Fibroblast of lung (primary cell): ENCODE measurements around the gene NDST3. TPM values are rescaled to one million over a fixed set of nuclear protein-coding genes. Genes with fewer than 3 reads are reported as not detected.
A peak's percentile ranks its signal among the peaks of the same experiment; 100 is the strongest.

Experiments
- DNase-seq, 2 donors: peaks; one replicate each; pipeline versions ENCODE4 v3.0.0 to v3.0.0-alpha.2; 2010; ENCODE audit warnings: low read depth in 2 of 2
- H2AFZ ChIP-seq: 2 replicates; pipeline ENCODE4 v1.5.1; 2012; ENCODE audit warnings: low read length, control low read depth, inconsistent platforms
- H3K27ac ChIP-seq: 2 replicates; pipeline ENCODE4 v1.5.1; 2011; ENCODE audit warnings: low read length, control low read depth; ENCODE audit not compliant: insufficient read depth
- H3K27me3 ChIP-seq: 2 replicates; pipeline ENCODE4 v1.5.1; 2011; ENCODE audit warnings: mild to moderate bottlenecking, low read length; ENCODE audit not compliant: control insufficient read depth, insufficient read depth
- H3K36me3 ChIP-seq: 2 replicates; pipeline ENCODE4 v1.5.1; 2011; ENCODE audit warnings: low read length; ENCODE audit not compliant: control insufficient read depth, insufficient read depth
- H3K4me1 ChIP-seq: 2 replicates; pipeline ENCODE4 v1.5.1; 2011; ENCODE audit warnings: low read length; ENCODE audit not compliant: control insufficient read depth, insufficient read depth; ENCODE audit errors: extremely low read depth
- H3K4me2 ChIP-seq: 2 replicates; pipeline ENCODE4 v1.5.1; 2011; ENCODE audit warnings: low read length, control low read depth; ENCODE audit not compliant: insufficient read depth; ENCODE audit errors: extremely low read depth
- H3K4me3 ChIP-seq, 4 experiments: fragments of 200-600 bp in 1 of 4; sonication (generic) in 1 of 4; replicated peaks in 1 of 4; 2 replicates each; pipeline ENCODE4 v1.5.1; 2011 to 2016; ENCODE audit warnings: low read length in 4 of 4, low read depth in 3 of 4, mild to moderate bottlenecking in 3 of 4, control low read depth in 2 of 4, inconsistent platforms in 1 of 4, mixed read lengths in 1 of 4; ENCODE audit not compliant: insufficient read depth in 1 of 4; ENCODE audit errors: control extremely low read depth in 1 of 4
- H3K79me2 ChIP-seq: 2 replicates; pipeline ENCODE4 v1.5.1; 2012; ENCODE audit warnings: mild to moderate bottlenecking, low read length, inconsistent platforms; ENCODE audit not compliant: control insufficient read depth, insufficient read depth
- H3K9ac ChIP-seq: 2 replicates; pipeline ENCODE4 v1.5.1; 2011; ENCODE audit warnings: mild to moderate bottlenecking, low read length, control low read depth; ENCODE audit not compliant: insufficient read depth
- H3K9me3 ChIP-seq: 2 replicates; pipeline ENCODE4 v1.5.1; 2012; ENCODE audit warnings: low read depth, low read length; ENCODE audit not compliant: control insufficient read depth, insufficient read depth
- H4K20me1 ChIP-seq: 2 replicates; pipeline ENCODE4 v1.5.1; 2011; ENCODE audit warnings: low read length; ENCODE audit not compliant: control insufficient read depth, insufficient read depth; ENCODE audit errors: extremely low read depth
- EZH2 ChIP-seq: IDR thresholded peaks from 2 replicates; pipeline ENCODE4 v1.5.1; 2012; ENCODE audit warnings: low read length, control low read depth, mild to moderate bottlenecking; ENCODE audit errors: missing control alignments
- polyA plus RNA-seq, 2 donors: library from polyadenylated mRNA; depleted of rRNA in 1 of 2; stranded (reverse) in 1 of 2; unstranded in 1 of 2; fragments of >200 nt; gene quantifications; 2 replicates each; pipeline ENCODE4 v1.2.1, GENCODE V29; 2011 to 2012; ENCODE audit warnings: missing spikeins in 1 of 2
- total RNA-seq: library from RNA; depleted of rRNA; stranded (reverse); fragments of >200 nt; gene quantifications from 2 replicates; pipeline ENCODE4 v1.2.1, GENCODE V29; 2014
- TF ChIP-seq, protein P1 (sequence below), 2 donors: IDR thresholded peaks in 1 of 2; conservative IDR thresholded peaks in 1 of 2; 1 replicate in 1 of 2; 2 replicates in 1 of 2; pipeline ENCODE4 v1.5.1; 2011 to 2012; ENCODE audit warnings: low read length in 2 of 2, control low read depth in 1 of 2, inconsistent platforms in 1 of 2, low read depth in 1 of 2, mild to moderate bottlenecking in 1 of 2

The NDST3 gene
- total and polyA plus RNA-seq, 2 donors (not counting 1 experiment from before 2014, with no cell fraction given), result 0.16 TPM; not detected in 1

DNA sequence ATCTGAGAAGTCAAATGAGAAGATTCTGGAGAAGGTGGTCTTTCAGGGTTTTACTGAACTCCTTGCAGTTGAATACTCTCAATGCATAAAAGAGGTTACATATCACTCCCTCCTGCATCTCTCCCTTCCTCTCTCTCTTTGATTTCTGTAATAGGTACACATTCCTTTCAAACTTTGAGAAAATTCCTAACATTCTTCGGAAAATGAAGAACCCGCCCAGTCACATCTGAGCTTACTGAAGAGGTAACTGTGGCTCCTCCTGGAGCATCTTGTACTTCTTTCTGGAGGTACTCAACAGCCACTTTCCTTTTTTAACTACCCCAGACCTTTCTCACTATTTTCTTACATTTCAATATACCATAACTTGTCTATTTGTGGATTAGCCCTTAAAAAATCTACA is 24.7 kb downstream of the NDST3 start:
- H3K9me3 ChIP-seq, result no peaks in the 10 kb centered on the region
- DNase-seq, result no peak
- H3K79me2 ChIP-seq, result no peaks in the 10 kb centered on the region
- no peak overlapping the region for H3K9ac ChIP-seq
- H3K4me1 ChIP-seq, result no peaks in the 10 kb centered on the region
- no peaks in the 10 kb centered on the region for H3K36me3 ChIP-seq
- H3K4me2 ChIP-seq, result no peak overlapping the region
- H4K20me1 ChIP-seq, result no peaks in the 10 kb centered on the region
- H2AFZ ChIP-seq, result no peak overlapping the region
- no peak overlapping the region for H3K27ac ChIP-seq
- TF ChIP-seq, protein P1, sequence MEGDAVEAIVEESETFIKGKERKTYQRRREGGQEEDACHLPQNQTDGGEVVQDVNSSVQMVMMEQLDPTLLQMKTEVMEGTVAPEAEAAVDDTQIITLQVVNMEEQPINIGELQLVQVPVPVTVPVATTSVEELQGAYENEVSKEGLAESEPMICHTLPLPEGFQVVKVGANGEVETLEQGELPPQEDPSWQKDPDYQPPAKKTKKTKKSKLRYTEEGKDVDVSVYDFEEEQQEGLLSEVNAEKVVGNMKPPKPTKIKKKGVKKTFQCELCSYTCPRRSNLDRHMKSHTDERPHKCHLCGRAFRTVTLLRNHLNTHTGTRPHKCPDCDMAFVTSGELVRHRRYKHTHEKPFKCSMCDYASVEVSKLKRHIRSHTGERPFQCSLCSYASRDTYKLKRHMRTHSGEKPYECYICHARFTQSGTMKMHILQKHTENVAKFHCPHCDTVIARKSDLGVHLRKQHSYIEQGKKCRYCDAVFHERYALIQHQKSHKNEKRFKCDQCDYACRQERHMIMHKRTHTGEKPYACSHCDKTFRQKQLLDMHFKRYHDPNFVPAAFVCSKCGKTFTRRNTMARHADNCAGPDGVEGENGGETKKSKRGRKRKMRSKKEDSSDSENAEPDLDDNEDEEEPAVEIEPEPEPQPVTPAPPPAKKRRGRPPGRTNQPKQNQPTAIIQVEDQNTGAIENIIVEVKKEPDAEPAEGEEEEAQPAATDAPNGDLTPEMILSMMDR (conservative IDR thresholded peaks at IDR 0.05 in 1 of 2, IDR thresholded peaks at IDR 0.05 in 1 of 2; ENCODE audit: low read depth in 1 of 2, low read length in 2 of 2), result no peak
- TF ChIP-seq EZH2, result no peak
- H3K4me3 ChIP-seq, result no peak overlapping the region
- no peaks in the 10 kb centered on the region for H3K27me3 ChIP-seq

GRCh38 chr4:118059397-118059796 is 25.1 kb downstream of the NDST3 start:
- Histone ChIP-seq H3K27me3 (no peaks in the 10 kb centered on the region), H3K9me3 (no peaks in the 10 kb centered on the region), H3K27ac (no peak overlapping the region), H3K9ac (no peak overlapping the region), H3K4me2 (no peak overlapping the region), H3K4me3 (no peak overlapping the region), H3K36me3 (no peaks in the 10 kb centered on the region), H2AFZ (no peak overlapping the region), H3K4me1 (no peaks in the 10 kb centered on the region), H3K79me2 (no peaks in the 10 kb centered on the region), H4K20me1 (no peaks in the 10 kb centered on the region)
- DNase-seq, result no peak
- no peak for TF ChIP-seq EZH2
- TF ChIP-seq, protein P1 (conservative IDR thresholded peaks at IDR 0.05 in 1 of 2, IDR thresholded peaks at IDR 0.05 in 1 of 2; ENCODE audit: low read depth in 1 of 2, low read length in 2 of 2), result no peak

DNA sequence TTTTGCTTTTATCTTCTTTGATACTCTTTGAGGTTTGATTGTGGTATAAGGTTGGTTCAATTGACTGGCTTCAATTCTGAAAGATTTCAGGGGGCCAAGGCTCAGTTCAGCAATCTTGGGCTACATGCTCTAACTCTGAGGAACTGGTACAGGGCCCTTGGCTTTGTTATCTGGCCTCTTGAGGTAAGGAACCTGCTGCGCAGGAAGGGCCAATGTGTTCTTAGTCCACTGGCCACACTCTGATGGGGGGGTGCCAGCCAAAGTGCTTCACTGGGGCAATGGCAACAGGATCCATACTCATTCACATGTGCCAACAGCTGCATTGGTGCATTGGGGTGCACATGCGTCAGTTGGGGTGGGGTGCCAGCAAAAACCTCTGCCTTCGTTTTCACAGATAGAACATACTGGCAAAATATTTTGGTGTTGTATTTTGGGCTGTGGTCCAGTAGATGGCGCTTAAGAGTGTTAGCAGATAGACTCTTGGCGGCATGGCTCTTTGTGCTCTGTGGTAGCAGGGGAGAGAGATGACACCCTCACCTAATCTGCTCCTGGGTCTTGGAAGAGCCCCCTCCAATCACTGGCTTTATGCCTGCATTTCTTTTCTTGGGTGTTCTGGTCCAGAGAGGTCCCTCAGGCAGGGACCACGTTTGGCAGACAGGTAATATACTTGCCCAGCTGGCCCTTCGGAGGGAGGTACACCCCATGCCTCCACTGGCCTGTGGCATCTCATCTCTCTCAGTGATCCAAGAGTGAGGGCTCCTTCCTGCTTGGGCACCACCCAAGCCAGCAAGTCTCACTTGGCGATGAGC is 42.9 kb downstream of the NDST3 start:
- H3K9ac ChIP-seq, result no peak overlapping the region
- TF ChIP-seq, protein P1 (conservative IDR thresholded peaks at IDR 0.05 in 1 of 2, IDR thresholded peaks at IDR 0.05 in 1 of 2; ENCODE audit: low read depth in 1 of 2, low read length in 2 of 2), result peak; percentile 56 to 62
- no peak for TF ChIP-seq EZH2
- no peak overlapping the region for H3K4me3 ChIP-seq
- H3K36me3 ChIP-seq, result no peaks in the 10 kb centered on the region
- no peak overlapping the region for H3K27ac ChIP-seq
- H3K4me1 ChIP-seq, result no peaks in the 10 kb centered on the region
- H3K27me3 ChIP-seq, result no peaks in the 10 kb centered on the region
- H3K79me2 ChIP-seq, result no peaks in the 10 kb centered on the region
- H3K9me3 ChIP-seq, result no peaks in the 10 kb centered on the region
- no peaks in the 10 kb centered on the region for H4K20me1 ChIP-seq
- peak; percentile 0 to 44 for DNase-seq
- no peak overlapping the region for H3K4me2 ChIP-seq
- no peak overlapping the region for H2AFZ ChIP-seq
